HUES6 (cell line): ENCODE results near the gene TMEM63B.

Experiments used
- H3K27ac ChIP-seq: 2 replicates; pipeline ENCODE4 v1.7.0; 2013; ENCODE audit warnings: low read depth, mild to moderate bottlenecking, low read length, inconsistent platforms
- H3K27me3 ChIP-seq: 2 replicates; pipeline ENCODE4 v1.6.1; 2013; ENCODE audit warnings: low read length; ENCODE audit not compliant: control insufficient read depth, insufficient read depth
- H3K36me3 ChIP-seq: 2 replicates; pipeline ENCODE4 v1.6.1; 2013; ENCODE audit warnings: low read length; ENCODE audit not compliant: control insufficient read depth, insufficient read depth
- H3K4me1 ChIP-seq: 2 replicates; pipeline ENCODE4 v1.6.1; 2013; ENCODE audit warnings: low read length; ENCODE audit not compliant: control insufficient read depth, insufficient read depth
- H3K4me3 ChIP-seq: 2 replicates; pipeline ENCODE4 v1.5.1; 2013; ENCODE audit warnings: low read depth, low read length
- H3K9ac ChIP-seq: one replicate; pipeline ENCODE4 v1.6.1; 2013; ENCODE audit warnings: mild to moderate bottlenecking, low read length
- H3K9me3 ChIP-seq: 2 replicates; pipeline ENCODE4 v1.6.1; 2013; ENCODE audit warnings: low read depth, low read length; ENCODE audit not compliant: control insufficient read depth, insufficient read depth

The TMEM63B gene

GRCh38 chr6:44096612-44097011 is 30.7 kb upstream of the TMEM63B start:
- Histone ChIP-seq H3K27me3 (no peaks in the 10 kb centered on the region), H3K4me3 (no peak overlapping the region), H3K9ac (no peak overlapping the region), H3K27ac (no peak overlapping the region), H3K9me3 (no peaks in the 10 kb centered on the region), H3K4me1 (no peaks in the 10 kb centered on the region), H3K36me3 (peaks cover 32% of the 10 kb centered on the region)

GRCh38 chr6:44097782-44098317 is 29.5 kb upstream of the TMEM63B start:
- Histone ChIP-seq H3K9me3 (no peaks in the 10 kb centered on the region), H3K27me3 (no peaks in the 10 kb centered on the region), H3K4me1 (no peaks in the 10 kb centered on the region), H3K9ac (no peak overlapping the region), H3K36me3 (peaks cover 32% of the 10 kb centered on the region), H3K4me3 (no peak overlapping the region), H3K27ac (no peak overlapping the region)

GRCh38 chr6:44099192-44099591 is 28.2 kb upstream of the TMEM63B start:
- Histone ChIP-seq H3K4me1 (no peaks in the 10 kb centered on the region), H3K4me3 (no peak overlapping the region), H3K36me3 (peaks cover 37% of the 10 kb centered on the region), H3K9ac (no peak overlapping the region), H3K27me3 (no peaks in the 10 kb centered on the region), H3K27ac (no peak overlapping the region), H3K9me3 (no peaks in the 10 kb centered on the region)

GRCh38 chr6:44100088-44100550 is 27.2 kb upstream of the TMEM63B start:
- H3K27ac ChIP-seq, result no peak overlapping the region
- no peaks in the 10 kb centered on the region for H3K27me3 ChIP-seq
- H3K9me3 ChIP-seq, result no peaks in the 10 kb centered on the region
- H3K4me1 ChIP-seq, result no peaks in the 10 kb centered on the region
- H3K9ac ChIP-seq, result no peak overlapping the region
- H3K36me3 ChIP-seq, result peaks cover 40% of the 10 kb centered on the region
- H3K4me3 ChIP-seq, result no peak overlapping the region

- no peak overlapping the region for H3K27ac ChIP-seq
- H3K4me3 ChIP-seq, result no peak overlapping the region
- H3K9me3 ChIP-seq, result no peaks in the 10 kb centered on the region
- H3K27me3 ChIP-seq, result no peaks in the 10 kb centered on the region
- H3K9ac ChIP-seq, result no peak overlapping the region
- H3K36me3 ChIP-seq, result peaks cover 55% of the 10 kb centered on the region
- no peaks in the 10 kb centered on the region for H3K4me1 ChIP-seq
Measured at GRCh38 chr6:44101832-44102231, 25.5 kb upstream of the TMEM63B start.

- no peaks in the 10 kb centered on the region for H3K4me1 ChIP-seq
- no peak overlapping the region for H3K9ac ChIP-seq
- H3K4me3 ChIP-seq, result no peak overlapping the region
- H3K27me3 ChIP-seq, result no peaks in the 10 kb centered on the region
- H3K36me3 ChIP-seq, result peaks cover 60% of the 10 kb centered on the region
- no peak overlapping the region for H3K27ac ChIP-seq
- no peaks in the 10 kb centered on the region for H3K9me3 ChIP-seq
Measured at GRCh38 chr6:44102527-44102926, 24.8 kb upstream of the TMEM63B start.

GRCh38 chr6:44104481-44105021 is 22.8 kb upstream of the TMEM63B start:
- H3K27ac ChIP-seq, result no peak overlapping the region
- H3K27me3 ChIP-seq, result no peaks in the 10 kb centered on the region
- H3K4me1 ChIP-seq, result no peaks in the 10 kb centered on the region
- peaks cover 72% of the 10 kb centered on the region for H3K36me3 ChIP-seq
- no peaks in the 10 kb centered on the region for H3K9me3 ChIP-seq
- no peak overlapping the region for H3K4me3 ChIP-seq
- no peak overlapping the region for H3K9ac ChIP-seq

GRCh38 chr6:44105146-44105545 is 22.2 kb upstream of the TMEM63B start:
- H3K9ac ChIP-seq, result no peak overlapping the region
- peaks cover 73% of the 10 kb centered on the region for H3K36me3 ChIP-seq
- no peaks in the 10 kb centered on the region for H3K9me3 ChIP-seq
- H3K27ac ChIP-seq, result no peak overlapping the region
- no peaks in the 10 kb centered on the region for H3K4me1 ChIP-seq
- no peaks in the 10 kb centered on the region for H3K27me3 ChIP-seq
- H3K4me3 ChIP-seq, result no peak overlapping the region

- no peak overlapping the region for H3K4me3 ChIP-seq
- no peak overlapping the region for H3K27ac ChIP-seq
- no peak overlapping the region for H3K9ac ChIP-seq
- no peaks in the 10 kb centered on the region for H3K9me3 ChIP-seq
- no peaks in the 10 kb centered on the region for H3K4me1 ChIP-seq
- H3K27me3 ChIP-seq, result no peaks in the 10 kb centered on the region
- peaks cover 75% of the 10 kb centered on the region for H3K36me3 ChIP-seq
Measured at GRCh38 chr6:44105993-44106740, 21.2 kb upstream of the TMEM63B start.

- Histone ChIP-seq H3K4me3 (no peak overlapping the region), H3K9me3 (no peaks in the 10 kb centered on the region), H3K27me3 (no peaks in the 10 kb centered on the region), H3K4me1 (no peaks in the 10 kb centered on the region), H3K9ac (no peak overlapping the region), H3K27ac (no peak overlapping the region), H3K36me3 (peaks cover 82% of the 10 kb centered on the region)
Measured at GRCh38 chr6:44107017-44107416, 20.3 kb upstream of the TMEM63B start.

- H3K9ac ChIP-seq, result no peak overlapping the region
- no peaks in the 10 kb centered on the region for H3K9me3 ChIP-seq
- H3K36me3 ChIP-seq, result peaks cover 94% of the 10 kb centered on the region
- H3K4me3 ChIP-seq, result no peak overlapping the region
- no peak overlapping the region for H3K27ac ChIP-seq
- H3K4me1 ChIP-seq, result no peaks in the 10 kb centered on the region
- H3K27me3 ChIP-seq, result no peaks in the 10 kb centered on the region
Measured at GRCh38 chr6:44108471-44108870, 18.9 kb upstream of the TMEM63B start.
